Neural crest cell (in vitro differentiated cells): ENCODE results near the gene CYFIP2. TPM values are rescaled to one million over a fixed set of nuclear protein-coding genes. Genes with fewer than 3 reads are reported as not detected.
A peak's percentile ranks its signal among the peaks of the same experiment; 100 is the strongest.

Source experiments
- DNase-seq: peaks from one replicate; pipeline ENCODE4 v3.0.0; 2021; ENCODE audit warnings: low read depth, mixed read lengths, low spot score
- H3K27ac Mint-ChIP-seq: one replicate; pipeline ENCODE4 v1.8.0; 2021; ENCODE audit warnings: mild to moderate bottlenecking, mixed read lengths; ENCODE audit not compliant: unreplicated experiment
- H3K27me3 Mint-ChIP-seq: 2 replicates; pipeline ENCODE4 v1.8.0; 2021; ENCODE audit warnings: low read depth, mild to moderate bottlenecking, mixed read lengths
- H3K36me3 Mint-ChIP-seq: 2 replicates; pipeline ENCODE4 v1.8.0; 2021; ENCODE audit warnings: low read depth, mild to moderate bottlenecking, mixed read lengths
- H3K4me1 Mint-ChIP-seq: 2 replicates; pipeline ENCODE4 v1.8.0; 2021; ENCODE audit warnings: mixed read lengths
- H3K4me3 Mint-ChIP-seq: one replicate; pipeline ENCODE4 v1.8.0; 2021; ENCODE audit warnings: mild to moderate bottlenecking, mixed read lengths
- H3K9me3 Mint-ChIP-seq: 2 replicates; pipeline ENCODE4 v1.8.0; 2021; ENCODE audit warnings: mixed read lengths
- CTCF ChIP-seq: fragments of 200-600 bp; sonication (generic); conservative IDR thresholded peaks from 2 replicates; pipeline ENCODE4 v1.5.0; 2021; ENCODE audit warnings: antibody characterized with exemption, mild to moderate bottlenecking
- total RNA-seq: library from RNA; stranded (reverse); gene quantifications from 2 replicates; pipeline ENCODE4 v1.2.1, GENCODE V29; 2021

CYFIP2 gene
- total RNA-seq, 1 donor from 2014 or later: 76.6 TPM

- no peak for TF ChIP-seq CTCF
- Mint-ChIP-seq H3K36me3 (peaks cover 6% of the 10 kb centered on the region), H3K27ac (no peak overlapping the region), H3K27me3 (no peaks in the 10 kb centered on the region), H3K4me3 (peak overlapping the region; percentile 10), H3K9me3 (peaks cover 2% of the 10 kb centered on the region), H3K4me1 (peaks cover 34% of the 10 kb centered on the region)
- no peak for DNase-seq
These were observed 3.9 kb downstream of the CYFIP2 start for GRCh38 chr5:157269761-157270272.

GRCh38 chr5:157270771-157271170, 4.8 kb downstream of the CYFIP2 start:
- no peak for DNase-seq
- no peak overlapping the region for H3K27ac Mint-ChIP-seq

DNA sequence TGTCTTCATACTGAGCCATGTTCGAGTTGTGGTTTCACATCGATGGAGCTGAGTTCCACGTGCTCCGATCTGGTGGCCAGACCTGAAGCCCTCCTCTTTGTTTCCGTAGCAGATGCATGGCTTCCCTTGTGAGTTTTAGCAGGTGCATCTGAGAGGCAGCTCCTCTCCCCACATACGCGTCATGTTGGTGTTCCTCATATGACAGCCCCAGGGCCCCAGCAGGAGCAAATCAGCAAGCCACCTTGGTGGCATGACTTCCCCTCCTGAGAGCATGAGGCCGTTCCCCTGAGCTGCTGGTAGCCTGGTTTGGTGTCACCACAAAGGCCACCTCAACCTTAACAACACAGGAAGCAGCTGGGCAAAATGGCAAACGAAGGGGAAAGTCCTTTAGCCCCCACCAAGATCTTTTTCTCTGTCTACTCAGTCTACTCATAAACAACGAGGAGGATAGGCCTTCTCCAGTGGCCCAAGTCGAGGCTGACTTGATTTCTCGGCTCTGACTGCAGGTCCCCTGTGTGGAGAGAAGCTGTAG, 5.9 kb downstream of the CYFIP2 start:
- peaks cover 6% of the 10 kb centered on the region for H3K36me3 Mint-ChIP-seq
- peaks cover 29% of the 10 kb centered on the region for H3K4me1 Mint-ChIP-seq
- no peak overlapping the region for H3K4me3 Mint-ChIP-seq
- peaks cover 2% of the 10 kb centered on the region for H3K9me3 Mint-ChIP-seq
- no peak overlapping the region for H3K27ac Mint-ChIP-seq
- DNase-seq: no peak
- TF ChIP-seq CTCF: no peak
- no peaks in the 10 kb centered on the region for H3K27me3 Mint-ChIP-seq

More at GRCh38 chr5:157270771-157271170, 4.8 kb downstream of the CYFIP2 start:
- no peak overlapping the region for H3K4me3 Mint-ChIP-seq
- TF ChIP-seq CTCF: no peak
- peaks cover 2% of the 10 kb centered on the region for H3K9me3 Mint-ChIP-seq
- H3K36me3 Mint-ChIP-seq: peaks cover 6% of the 10 kb centered on the region
- H3K4me1 Mint-ChIP-seq: peaks cover 29% of the 10 kb centered on the region
- H3K27me3 Mint-ChIP-seq: no peaks in the 10 kb centered on the region

- TF ChIP-seq CTCF: no peak
- peaks cover 20% of the 10 kb centered on the region for H3K4me1 Mint-ChIP-seq
These were observed 7.2 kb downstream of the CYFIP2 start for GRCh38 chr5:157273131-157273556.

GRCh38 chr5:157275403-157275802, 9.5 kb downstream of the CYFIP2 start:
- TF ChIP-seq CTCF: no peak
- H3K27ac Mint-ChIP-seq: no peak overlapping the region
- peaks cover 6% of the 10 kb centered on the region for H3K36me3 Mint-ChIP-seq
- DNase-seq: no peak
- H3K4me3 Mint-ChIP-seq: no peak overlapping the region
- H3K4me1 Mint-ChIP-seq: peaks cover under 1% of the 10 kb centered on the region
- peaks cover 2% of the 10 kb centered on the region for H3K9me3 Mint-ChIP-seq
- no peaks in the 10 kb centered on the region for H3K27me3 Mint-ChIP-seq

More at GRCh38 chr5:157273131-157273556, 7.2 kb downstream of the CYFIP2 start:
- H3K9me3 Mint-ChIP-seq: peaks cover 2% of the 10 kb centered on the region
- no peak overlapping the region for H3K27ac Mint-ChIP-seq
- H3K27me3 Mint-ChIP-seq: no peaks in the 10 kb centered on the region
- DNase-seq: no peak
- peaks cover 6% of the 10 kb centered on the region for H3K36me3 Mint-ChIP-seq
- no peak overlapping the region for H3K4me3 Mint-ChIP-seq
